DMS53 treated with DMSO at 0.1 percent for 48 hours (cell line): ENCODE data around the gene ING5.
"Not testable (repeated sequence)": the region's sequence is repeated elsewhere in the genome, so short reads cannot be mapped to it uniquely, and the experiment has no call there.

Source experiments
- DNase-seq: peaks from one replicate; lab custom pipeline; 2025; ENCODE audit not compliant: unreplicated experiment; lab: John Stamatoyannopoulos, UW

The ING5 gene

GRCh38 chr2:241759067-241759807, 57.4 kb downstream of the ING5 start:
- no peak for DNase-seq

DNA sequence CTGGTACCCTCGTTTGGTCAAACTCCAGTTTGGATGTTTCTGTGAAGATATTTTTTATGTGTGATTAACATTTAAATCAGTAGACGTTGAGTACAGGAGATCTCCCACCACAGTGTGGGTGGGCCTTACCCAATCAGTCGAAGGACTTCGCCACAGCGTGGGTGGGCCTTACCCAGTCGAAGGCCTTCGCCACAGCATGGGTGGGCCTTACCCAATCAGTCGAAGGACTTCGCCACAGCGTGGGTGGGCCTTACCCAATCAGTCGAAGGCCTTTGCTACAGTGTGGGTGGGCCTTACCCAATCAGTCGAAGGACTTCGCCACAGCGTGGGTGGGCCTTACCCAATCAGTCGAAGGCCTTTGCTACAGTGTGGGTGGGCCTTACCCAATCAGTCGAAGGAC, 58.1 kb downstream of the ING5 start:
- DNase-seq = not testable (repeated sequence)

GRCh38 chr2:241760301-241760771, 58.5 kb downstream of the ING5 start:
- no peak for DNase-seq

- DNase-seq = peak; percentile 33
Observed at GRCh38 chr2:241762321-241762932, 60.6 kb downstream of the ING5 start.

DNA sequence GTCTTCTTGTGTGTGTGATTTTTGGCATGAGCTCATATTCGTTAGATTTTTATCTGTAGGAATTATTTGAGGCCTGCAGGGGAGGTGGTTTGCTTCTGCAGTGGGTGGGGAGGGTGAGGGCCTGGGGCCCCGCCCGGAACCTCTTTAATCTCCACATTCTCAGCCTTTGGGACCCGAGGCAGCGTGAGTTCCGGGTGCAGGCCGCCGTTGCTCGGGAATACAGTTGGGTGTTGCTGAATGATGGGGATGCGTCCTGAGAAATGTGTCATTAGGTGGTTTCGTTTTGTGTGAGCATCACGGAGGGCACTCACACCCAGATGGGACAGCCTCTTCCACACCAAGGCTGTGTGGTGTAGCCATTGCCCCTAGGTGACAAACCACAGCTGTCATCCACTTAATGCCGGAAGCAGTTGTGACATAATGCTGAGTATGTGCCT, 61.1 kb downstream of the ING5 start:
- no peak for DNase-seq

DNA sequence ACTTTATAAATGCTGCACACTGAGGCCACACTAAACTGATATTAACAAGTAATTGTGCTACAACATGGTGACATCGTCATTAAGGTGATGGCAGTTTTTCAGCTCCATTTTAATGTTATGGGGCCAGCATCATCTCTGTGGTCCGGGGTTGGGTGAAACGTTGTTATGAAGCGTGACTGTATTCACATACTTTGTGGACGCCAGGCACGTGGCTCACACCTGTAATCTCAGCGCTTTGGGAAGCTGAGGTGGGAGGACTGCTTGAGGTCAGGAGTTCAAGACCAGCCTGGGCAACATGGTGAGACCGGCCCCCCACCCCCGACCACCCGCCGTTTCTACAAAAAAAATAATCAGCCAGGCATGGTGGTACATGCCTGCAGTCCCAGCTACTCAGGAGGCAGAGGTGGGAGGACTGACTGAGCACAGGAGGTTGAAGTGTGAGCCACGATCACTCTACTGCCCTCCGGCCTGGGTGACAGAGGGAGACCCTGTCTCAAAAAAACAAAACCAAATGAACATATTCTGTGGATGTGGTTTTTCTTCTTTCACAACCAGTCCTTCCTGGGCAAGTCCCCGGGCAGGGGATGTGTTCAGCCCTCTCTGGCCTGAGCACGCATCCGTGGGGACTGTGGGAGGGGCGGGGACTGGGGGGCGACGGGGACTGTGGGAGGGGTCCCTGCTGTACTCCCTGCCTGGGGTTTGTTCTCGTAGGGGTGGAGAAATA, 61.9 kb downstream of the ING5 start:
- DNase-seq = no peak

DNA sequence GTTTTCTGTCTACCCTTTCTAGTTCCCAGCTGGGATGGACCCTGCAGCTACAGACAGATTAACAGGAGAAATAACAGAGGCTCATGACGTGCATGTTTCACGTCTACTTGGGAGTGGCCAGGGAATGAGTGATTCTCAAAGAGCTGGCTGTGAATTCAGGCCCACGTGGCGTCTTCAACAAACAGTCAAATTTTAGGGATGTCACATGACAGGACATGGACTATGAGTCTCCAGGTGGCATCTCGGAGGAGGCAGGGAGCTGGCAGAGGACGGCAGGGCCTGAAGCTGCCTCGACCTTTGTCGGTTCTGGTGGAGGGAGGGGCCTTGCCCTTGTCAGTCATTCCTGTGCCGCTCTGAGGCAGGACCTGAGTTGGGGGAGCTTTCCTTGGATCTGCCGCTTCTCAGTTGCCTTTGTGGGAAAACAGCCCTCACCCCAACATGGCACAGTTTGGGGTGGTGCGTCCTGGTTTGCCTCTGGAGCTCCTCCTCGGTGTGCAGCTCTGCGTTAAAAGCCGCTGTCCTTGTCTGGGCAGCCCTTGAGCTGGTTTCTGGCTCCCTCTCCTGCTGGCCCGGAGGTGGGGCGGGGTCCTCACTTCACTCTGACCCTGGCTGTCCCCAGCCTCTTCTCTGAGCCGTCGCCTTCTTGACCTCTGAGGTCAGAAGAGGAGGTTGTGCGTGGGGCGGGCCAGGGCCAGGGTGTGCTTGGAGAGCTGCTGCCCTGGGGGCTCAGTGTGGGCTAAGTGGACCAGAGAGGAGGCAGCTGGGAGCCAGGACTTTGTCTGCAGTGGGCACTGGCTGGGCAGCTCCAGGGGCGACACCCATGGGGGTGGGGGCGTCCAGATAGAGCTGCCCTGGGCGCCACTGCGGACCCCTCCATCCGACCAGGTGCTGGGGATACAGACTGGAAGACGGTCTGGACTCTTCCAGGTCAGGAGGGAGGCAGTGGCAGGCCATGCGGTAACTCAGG, 62.7 kb downstream of the ING5 start:
- DNase-seq = no peak

GRCh38 chr2:241767464-241768250, 65.8 kb downstream of the ING5 start:
- no peak for DNase-seq

DNA sequence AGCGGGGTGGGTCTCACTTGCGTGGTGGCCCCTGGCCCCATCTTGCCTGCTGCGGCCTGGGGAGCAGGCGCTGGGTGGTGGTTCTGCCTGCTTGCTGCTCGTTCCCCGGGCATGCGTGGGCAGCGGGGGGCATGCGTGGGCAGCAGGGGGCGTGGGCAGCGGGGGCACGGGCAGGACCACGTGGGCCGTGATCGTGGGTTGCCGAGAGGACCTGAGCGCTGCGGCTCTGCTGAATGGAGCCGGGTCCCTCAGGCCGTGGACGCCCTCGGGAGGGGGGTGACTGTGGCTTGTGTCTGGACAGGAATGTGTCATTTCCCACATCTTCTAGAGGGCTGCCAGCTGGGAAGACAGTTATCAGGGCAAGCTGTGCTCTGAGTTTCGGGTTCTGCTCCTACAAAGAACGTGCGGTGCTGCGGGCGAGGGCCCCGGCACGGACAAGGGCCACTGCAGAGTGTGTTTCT, 66.4 kb downstream of the ING5 start:
- DNase-seq = no peak

DNA sequence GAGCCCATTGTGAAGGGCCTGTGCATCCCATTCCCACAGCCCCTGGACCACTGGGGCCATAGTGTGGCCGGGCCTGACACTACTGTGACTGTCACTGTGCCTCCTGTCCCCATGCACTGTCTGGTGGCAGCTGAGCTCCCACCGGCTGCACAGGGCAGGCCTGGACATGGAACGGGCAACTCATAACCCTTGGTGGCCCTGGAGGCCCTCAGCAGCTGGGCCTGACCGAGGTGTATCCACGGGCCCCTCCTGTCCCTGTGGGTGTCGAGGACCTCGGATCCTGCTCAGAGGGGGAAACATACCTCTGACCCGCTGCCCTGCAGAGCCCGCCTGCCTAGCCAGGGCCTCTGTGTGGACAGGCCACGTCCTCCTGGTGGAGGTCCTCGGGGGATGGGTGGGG, 67.0 kb downstream of the ING5 start:
- no peak for DNase-seq

DNA sequence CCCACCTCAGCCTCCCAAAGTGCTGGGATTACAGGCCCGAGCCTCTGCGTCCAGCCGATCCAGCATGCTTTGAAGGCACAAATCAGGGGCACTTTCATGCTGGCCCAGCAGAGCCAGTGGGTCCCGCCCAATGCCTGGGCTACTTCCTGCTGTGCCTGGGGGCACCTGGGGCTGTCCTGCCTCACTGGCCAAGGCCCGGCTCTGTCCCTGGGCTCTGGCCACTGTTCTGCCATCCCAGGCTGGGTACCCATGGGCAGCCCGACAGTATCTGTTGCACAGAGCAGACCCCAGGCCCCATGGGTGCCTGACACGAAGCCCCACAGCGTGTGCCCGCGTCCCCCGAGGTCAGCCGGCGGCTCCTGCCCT, 68.0 kb downstream of the ING5 start:
- no peak for DNase-seq

GRCh38 chr2:241770185-241770935, 68.5 kb downstream of the ING5 start:
- no peak for DNase-seq

DNA sequence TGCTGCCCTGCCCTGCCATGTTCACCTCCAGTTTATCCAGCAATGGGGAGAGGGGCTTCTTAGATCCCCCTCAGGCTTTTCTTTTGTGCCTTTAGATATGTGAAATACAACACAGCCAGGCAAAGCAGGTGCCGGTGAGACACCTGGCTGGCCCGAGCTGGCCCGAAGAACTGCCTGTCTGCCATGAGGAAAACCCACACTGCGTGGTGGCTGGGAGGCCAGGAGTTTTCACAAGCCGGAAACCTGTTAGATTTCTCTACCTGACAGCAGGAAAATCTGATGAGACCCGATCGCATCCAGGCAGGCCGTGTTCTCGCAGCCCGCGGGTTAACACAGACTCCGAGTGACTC, 69.1 kb downstream of the ING5 start:
- no peak for DNase-seq

GRCh38 chr2:241771286-241772062, 69.6 kb downstream of the ING5 start:
- no peak for DNase-seq

- DNase-seq = no peak
Observed at GRCh38 chr2:241772063-241772499, 70.2 kb downstream of the ING5 start.

GRCh38 chr2:241773511-241774418, 71.9 kb downstream of the ING5 start:
- peak; percentile 30 for DNase-seq

DNA sequence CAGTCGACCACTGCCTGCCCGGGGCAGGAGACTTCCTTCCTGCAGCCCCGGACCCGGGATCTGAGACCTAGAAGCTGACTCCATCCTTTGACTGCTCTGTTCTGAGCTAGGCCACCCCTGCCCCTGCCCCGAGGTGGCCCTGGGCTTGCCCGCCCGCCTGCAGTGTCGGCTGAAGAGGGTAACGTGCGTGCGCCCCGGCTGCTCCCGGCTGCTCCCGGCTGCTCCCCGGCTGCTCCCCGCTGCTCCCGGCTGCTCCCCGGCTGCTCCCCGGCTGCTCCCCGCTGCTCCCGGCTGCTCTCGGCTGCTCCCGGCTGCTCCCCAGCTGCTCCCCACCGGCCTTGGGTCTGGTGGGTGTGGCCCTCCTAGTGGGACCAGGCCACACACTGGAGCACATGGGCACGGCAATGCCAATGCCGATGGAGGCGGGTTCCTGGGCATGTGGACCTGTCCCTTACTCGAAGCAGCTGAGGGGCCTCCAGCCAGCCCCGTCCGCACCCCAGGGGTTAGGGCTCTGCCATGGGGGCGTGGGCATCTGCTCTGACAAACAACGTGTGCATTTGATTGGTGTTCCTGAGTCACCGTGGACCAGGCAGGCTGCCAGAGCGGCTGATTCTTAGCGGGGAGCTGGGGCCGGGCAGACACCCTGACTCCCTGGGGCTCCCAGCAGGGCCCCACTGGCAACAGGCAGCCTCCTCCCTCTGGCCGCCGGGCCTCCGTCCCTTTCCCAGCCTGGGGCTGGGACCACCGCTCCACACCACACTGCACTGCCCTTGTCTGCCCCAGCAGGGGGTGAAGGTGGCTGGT, 72.8 kb downstream of the ING5 start:
- DNase-seq = no peak
